HG03432 (cell line): Measurements from ENCODE around the gene C15orf62.

Source experiments
- ATAC-seq: cut with Tn5 transposase; IDR thresholded peaks from one replicate; pipeline ENCODE4 v1.9.1; 2021; ENCODE audit warnings: mild to moderate bottlenecking, moderate library complexity; ENCODE audit not compliant: unreplicated experiment

The C15orf62 gene

GRCh38 chr15:40808861-40809450 is 39.2 kb downstream of the C15orf62 start:
- no peak for ATAC-seq

GRCh38 chr15:40812721-40813425 is 43.1 kb downstream of the C15orf62 start:
- no peak for ATAC-seq

GRCh38 chr15:40815042-40815698 is 45.4 kb downstream of the C15orf62 start:
- no peak for ATAC-seq

- ATAC-seq = no peak
Measured at GRCh38 chr15:40819048-40819447, 49.3 kb downstream of the C15orf62 start.

GRCh38 chr15:40821195-40821594 is 51.4 kb downstream of the C15orf62 start:
- ATAC-seq = no peak
